ENCODE results near the gene WFIKKN1.
"Not testable (repeated sequence)": the region's sequence is repeated elsewhere in the genome, so short reads cannot be mapped to it uniquely, and the experiment has no call there.

Gene WFIKKN1

GRCh38 chr16:596736-597060 lies 34.1 kb upstream of the WFIKKN1 start:
- H3K23ac ChIP-seq (ENCODE audit: low read length) = no peak overlapping the region
- H3K14ac ChIP-seq (ENCODE audit: low read length) = no peak overlapping the region
- peaks cover 18 to 25% of the 10 kb centered on the region in 2 experiments for H3K4me1 ChIP-seq (ENCODE audit: control insufficient read depth in 1 of 2, insufficient read depth in 2 of 2, low read length in 2 of 2)
- peak overlapping the region; percentile 17 for H3K18ac ChIP-seq (ENCODE audit: low read length)
- H3K9me3 ChIP-seq (ENCODE audit: insufficient read depth, low read depth, low read length) = peaks cover 11% of the 10 kb centered on the region
- peaks cover 2% of the 10 kb centered on the region for H3K79me1 ChIP-seq (ENCODE audit: low read length)
- H3K4me2 ChIP-seq (ENCODE audit: low read length) = no peak overlapping the region
- H3K27me3 ChIP-seq (ENCODE audit: insufficient read depth, low read length) = no peaks in the 10 kb centered on the region
- no peak overlapping the region for H3K27ac ChIP-seq (ENCODE audit: low read depth, low read length)
- no CpG with 5 or more reads among the region's 12 CpGs for WGBS (ENCODE audit: extremely low coverage, insufficient coverage, insufficient read length)
- no peak overlapping the region for H3K4ac ChIP-seq (ENCODE audit: low read depth, low read length)
- H4K12ac ChIP-seq (ENCODE audit: low read depth, low read length) = no peak overlapping the region
- H2BK12ac ChIP-seq (ENCODE audit: low read length) = no peak overlapping the region
- H2BK120ac ChIP-seq (ENCODE audit: insufficient read depth, low read length, poor library complexity) = no peak overlapping the region
- no peak for DNase-seq
- H3K79me2 ChIP-seq (ENCODE audit: control insufficient read depth, insufficient read depth, low read length, poor library complexity) = peaks cover 2% of the 10 kb centered on the region
- no peak overlapping the region for H4K8ac ChIP-seq (ENCODE audit: low read depth, low read length)
- H2AFZ ChIP-seq (ENCODE audit: insufficient read depth, low read length, poor library complexity) = no peak overlapping the region
- no peak overlapping the region for H3K4me3 ChIP-seq (ENCODE audit: low read depth, low read length)
- H4K91ac ChIP-seq (ENCODE audit: low read depth, low read length) = no peak overlapping the region
- H3K9ac ChIP-seq (ENCODE audit: low read length) = no peak overlapping the region
- peaks cover 22 to 31% of the 10 kb centered on the region in 2 experiments for H3K36me3 ChIP-seq (ENCODE audit: control insufficient read depth in 1 of 2, insufficient read depth in 2 of 2, low read length in 2 of 2)
- no peak overlapping the region for H2BK5ac ChIP-seq (ENCODE audit: low read depth, low read length, poor library complexity)
- no peak overlapping the region for H2AK5ac ChIP-seq (ENCODE audit: low read length)

GRCh38 chr16:597655-598054 lies 33.1 kb upstream of the WFIKKN1 start:
- H2AK5ac ChIP-seq (ENCODE audit: low read length); H3K9me3 ChIP-seq (ENCODE audit: insufficient read depth, low read depth, low read length); H3K14ac ChIP-seq (ENCODE audit: low read length); H3K27me3 ChIP-seq (ENCODE audit: insufficient read depth, low read length); H4K12ac ChIP-seq (ENCODE audit: low read depth, low read length); H3K4me3 ChIP-seq (ENCODE audit: low read depth, low read length); H4K91ac ChIP-seq (ENCODE audit: low read depth, low read length); H3K27ac ChIP-seq (ENCODE audit: low read depth, low read length); H3K79me1 ChIP-seq (ENCODE audit: low read length); H2BK120ac ChIP-seq (ENCODE audit: insufficient read depth, low read length, poor library complexity); H3K23ac ChIP-seq (ENCODE audit: low read length); DNase-seq; H4K8ac ChIP-seq (ENCODE audit: low read depth, low read length); H2BK5ac ChIP-seq (ENCODE audit: low read depth, low read length, poor library complexity); H3K79me2 ChIP-seq (ENCODE audit: control insufficient read depth, insufficient read depth, low read length, poor library complexity); H3K4ac ChIP-seq (ENCODE audit: low read depth, low read length); H2AFZ ChIP-seq (ENCODE audit: insufficient read depth, low read length, poor library complexity); H2BK12ac ChIP-seq (ENCODE audit: low read length); H3K9ac ChIP-seq (ENCODE audit: low read length); H3K18ac ChIP-seq (ENCODE audit: low read length); H3K4me2 ChIP-seq (ENCODE audit: low read length): not testable (repeated sequence)
- Histone ChIP-seq H3K4me1 (ENCODE audit: control insufficient read depth in 1 of 2, insufficient read depth in 2 of 2, low read length in 2 of 2) (peaks cover 9 to 16% of the 10 kb centered on the region in 2 experiments), H3K36me3 (ENCODE audit: control insufficient read depth in 1 of 2, insufficient read depth in 2 of 2, low read length in 2 of 2) (peaks cover 22 to 31% of the 10 kb centered on the region in 2 experiments)
- WGBS (ENCODE audit: extremely low coverage, insufficient coverage, insufficient read length) = no CpG with 5 or more reads among the region's 7 CpGs

- no peak overlapping the region for H3K4me2 ChIP-seq (ENCODE audit: low read length)
- no CpG with 5 or more reads among the region's 43 CpGs for WGBS (ENCODE audit: extremely low coverage, insufficient coverage, insufficient read length)
- DNase-seq = peak in 1 of 2 donors; percentile 1
- H3K4me1 ChIP-seq (ENCODE audit: control insufficient read depth in 1 of 2, insufficient read depth in 2 of 2, low read length in 2 of 2) = peaks cover 0 to 2% of the 10 kb centered on the region in 2 experiments
- peaks cover 8% of the 10 kb centered on the region for H3K9me3 ChIP-seq (ENCODE audit: insufficient read depth, low read depth, low read length)
- no peak overlapping the region for H2BK5ac ChIP-seq (ENCODE audit: low read depth, low read length, poor library complexity)
- H4K91ac ChIP-seq (ENCODE audit: low read depth, low read length) = no peak overlapping the region
- H3K9ac ChIP-seq (ENCODE audit: low read length) = no peak overlapping the region
- H3K23ac ChIP-seq (ENCODE audit: low read length) = no peak overlapping the region
- no peak overlapping the region for H3K27ac ChIP-seq (ENCODE audit: low read depth, low read length)
- no peak overlapping the region for H4K12ac ChIP-seq (ENCODE audit: low read depth, low read length)
- H3K14ac ChIP-seq (ENCODE audit: low read length) = no peak overlapping the region
- peak overlapping the region; percentile 49 for H3K18ac ChIP-seq (ENCODE audit: low read length)
- no peak overlapping the region for H2AK5ac ChIP-seq (ENCODE audit: low read length)
- H4K8ac ChIP-seq (ENCODE audit: low read depth, low read length) = no peak overlapping the region
- peaks cover 19 to 26% of the 10 kb centered on the region in 2 experiments for H3K36me3 ChIP-seq (ENCODE audit: control insufficient read depth in 1 of 2, insufficient read depth in 2 of 2, low read length in 2 of 2)
- peaks cover 2% of the 10 kb centered on the region for H3K79me1 ChIP-seq (ENCODE audit: low read length)
- H2AFZ ChIP-seq (ENCODE audit: insufficient read depth, low read length, poor library complexity) = no peak overlapping the region
- H3K4me3 ChIP-seq (ENCODE audit: low read depth, low read length) = no peak overlapping the region
- H3K27me3 ChIP-seq (ENCODE audit: insufficient read depth, low read length) = no peaks in the 10 kb centered on the region
- H3K79me2 ChIP-seq (ENCODE audit: control insufficient read depth, insufficient read depth, low read length, poor library complexity) = no peaks in the 10 kb centered on the region
- H2BK12ac ChIP-seq (ENCODE audit: low read length) = no peak overlapping the region
- no peak overlapping the region for H2BK120ac ChIP-seq (ENCODE audit: insufficient read depth, low read length, poor library complexity)
- no peak overlapping the region for H3K4ac ChIP-seq (ENCODE audit: low read depth, low read length)
Observed at GRCh38 chr16:598823-599739, 31.7 kb upstream of the WFIKKN1 start.

- H4K12ac ChIP-seq (ENCODE audit: low read depth, low read length) = no peak overlapping the region
- H2BK120ac ChIP-seq (ENCODE audit: insufficient read depth, low read length, poor library complexity) = no peak overlapping the region
- no peaks in the 10 kb centered on the region for H3K79me1 ChIP-seq (ENCODE audit: low read length)
- no peak overlapping the region for H3K18ac ChIP-seq (ENCODE audit: low read length)
- no peak overlapping the region for H2BK12ac ChIP-seq (ENCODE audit: low read length)
- H3K4me3 ChIP-seq (ENCODE audit: low read depth, low read length) = no peak overlapping the region
- H3K27ac ChIP-seq (ENCODE audit: low read depth, low read length) = no peak overlapping the region
- H4K91ac ChIP-seq (ENCODE audit: low read depth, low read length) = no peak overlapping the region
- no peaks in the 10 kb centered on the region for H3K27me3 ChIP-seq (ENCODE audit: insufficient read depth, low read length)
- no peak overlapping the region for H2AFZ ChIP-seq (ENCODE audit: insufficient read depth, low read length, poor library complexity)
- H3K4me2 ChIP-seq (ENCODE audit: low read length) = no peak overlapping the region
- H3K14ac ChIP-seq (ENCODE audit: low read length) = no peak overlapping the region
- H3K23ac ChIP-seq (ENCODE audit: low read length) = no peak overlapping the region
- H2BK5ac ChIP-seq (ENCODE audit: low read depth, low read length, poor library complexity) = no peak overlapping the region
- peaks cover 10% of the 10 kb centered on the region for H3K9me3 ChIP-seq (ENCODE audit: insufficient read depth, low read depth, low read length)
- no peak overlapping the region for H3K9ac ChIP-seq (ENCODE audit: low read length)
- peaks cover 17 to 26% of the 10 kb centered on the region in 2 experiments for H3K36me3 ChIP-seq (ENCODE audit: control insufficient read depth in 1 of 2, insufficient read depth in 2 of 2, low read length in 2 of 2)
- no peak overlapping the region for H2AK5ac ChIP-seq (ENCODE audit: low read length)
- DNase-seq = no peak
- no peaks in the 10 kb centered on the region for H3K4me1 ChIP-seq (ENCODE audit: control insufficient read depth in 1 of 2, insufficient read depth in 2 of 2, low read length in 2 of 2)
- no peaks in the 10 kb centered on the region for H3K79me2 ChIP-seq (ENCODE audit: control insufficient read depth, insufficient read depth, low read length, poor library complexity)
- no CpG with 5 or more reads among the region's 7 CpGs for WGBS (ENCODE audit: extremely low coverage, insufficient coverage, insufficient read length)
- no peak overlapping the region for H4K8ac ChIP-seq (ENCODE audit: low read depth, low read length)
- H3K4ac ChIP-seq (ENCODE audit: low read depth, low read length) = no peak overlapping the region
Observed at GRCh38 chr16:600781-601180, 30.0 kb upstream of the WFIKKN1 start.
